H9 (cell line): ENCODE data around the gene TMEM178B. TPM values are rescaled to one million over a fixed set of nuclear protein-coding genes. Genes with fewer than 3 reads are reported as not detected.

Experiments used
- DNase-seq: peaks from one replicate; pipeline ENCODE4 v3.0.0-alpha.2; 2017
- H2AFZ ChIP-seq: one replicate; pipeline ENCODE4 v1.6.1; 2013; ENCODE audit warnings: mild to moderate bottlenecking, low read length, control low read depth, moderate library complexity
- H2AK5ac ChIP-seq: 2 replicates; pipeline ENCODE4 v1.6.1; 2013; ENCODE audit warnings: low read length, control low read depth, mixed read lengths; ENCODE audit not compliant: insufficient read length
- H2BK120ac ChIP-seq: one replicate; pipeline ENCODE4 v1.6.1; 2013; ENCODE audit warnings: low read depth, mild to moderate bottlenecking, low read length, control low read depth, inconsistent platforms; ENCODE audit not compliant: poor library complexity, severe bottlenecking
- H2BK12ac ChIP-seq: 2 replicates; pipeline ENCODE4 v1.6.1; 2013; ENCODE audit warnings: low read length, control low read depth, mixed read lengths, low read depth; ENCODE audit not compliant: insufficient read length
- H2BK15ac ChIP-seq: 2 replicates; pipeline ENCODE4 v1.6.1; 2013; ENCODE audit warnings: low read depth, low read length, control low read depth
- H2BK20ac ChIP-seq: one replicate; pipeline ENCODE4 v1.6.1; 2013; ENCODE audit warnings: low read depth, mild to moderate bottlenecking, low read length, control low read depth, inconsistent platforms; ENCODE audit not compliant: poor library complexity, severe bottlenecking
- H2BK5ac ChIP-seq: 2 replicates; pipeline ENCODE4 v1.6.1; 2013; ENCODE audit warnings: low read length, control low read depth, mixed read lengths; ENCODE audit not compliant: insufficient read length
- H3K14ac ChIP-seq: 2 replicates; pipeline ENCODE4 v1.6.1; 2013; ENCODE audit warnings: low read length, control low read depth; ENCODE audit not compliant: insufficient read depth
- H3K18ac ChIP-seq: 2 replicates; pipeline ENCODE4 v1.6.1; 2013; ENCODE audit warnings: low read depth, mild to moderate bottlenecking, mixed read lengths, low read length, control low read depth; ENCODE audit not compliant: insufficient read length
- H3K23ac ChIP-seq: 2 replicates; pipeline ENCODE4 v1.6.1; 2013; ENCODE audit warnings: low read length, control low read depth, mixed read lengths, low read depth; ENCODE audit not compliant: insufficient read length
- H3K23me2 ChIP-seq: 2 replicates; pipeline ENCODE4 v1.6.1; 2013; ENCODE audit warnings: low read depth, mild to moderate bottlenecking, mixed read lengths, low read length, control low read depth; ENCODE audit not compliant: insufficient read length, poor library complexity, severe bottlenecking
- H3K27ac ChIP-seq: 2 replicates; pipeline ENCODE4 v1.5.1; 2013; ENCODE audit warnings: low read length, control low read depth, mixed read lengths, low read depth; ENCODE audit not compliant: insufficient read length
- H3K27me3 ChIP-seq: 2 replicates; pipeline ENCODE4 v1.6.1; 2013; ENCODE audit warnings: low read length, control low read depth, inconsistent platforms; ENCODE audit not compliant: insufficient read depth
- H3K4ac ChIP-seq: 2 replicates; pipeline ENCODE4 v1.6.1; 2013; ENCODE audit warnings: low read depth, mild to moderate bottlenecking, control low read depth, inconsistent platforms, low read length, moderate library complexity
- H3K4me1 ChIP-seq: 2 replicates; pipeline ENCODE4 v1.6.1; 2013; ENCODE audit warnings: low read length, control low read depth, inconsistent platforms; ENCODE audit not compliant: insufficient read depth
- H3K4me2 ChIP-seq: 2 replicates; pipeline ENCODE4 v1.6.1; 2013; ENCODE audit warnings: low read length, control low read depth, mixed read lengths; ENCODE audit not compliant: insufficient read length, insufficient read depth
- H3K56ac ChIP-seq: 2 replicates; pipeline ENCODE4 v1.6.1; 2013; ENCODE audit warnings: low read depth, mild to moderate bottlenecking, mixed read lengths, low read length, control low read depth; ENCODE audit not compliant: insufficient read length
- H3K79me1 ChIP-seq: 2 replicates; pipeline ENCODE4 v1.6.1; 2013; ENCODE audit warnings: low read depth, mild to moderate bottlenecking, moderate library complexity, low read length, control low read depth, inconsistent platforms; ENCODE audit not compliant: insufficient read depth, poor library complexity, severe bottlenecking
- H3K79me2 ChIP-seq: 2 replicates; pipeline ENCODE4 v1.6.1; 2013; ENCODE audit warnings: low read length, control low read depth, inconsistent platforms; ENCODE audit not compliant: insufficient read depth
- H3K9ac ChIP-seq: 2 replicates; pipeline ENCODE4 v1.6.1; 2013; ENCODE audit warnings: low read length, control low read depth, mixed read lengths; ENCODE audit not compliant: insufficient read length; ENCODE audit errors: extremely low read depth
- H3K9me3 ChIP-seq: one replicate; pipeline ENCODE4 v1.6.1; 2013; ENCODE audit warnings: low read depth, low read length, inconsistent platforms; ENCODE audit not compliant: control insufficient read depth
- H3T11ph ChIP-seq: one replicate; pipeline ENCODE4 v1.6.1; 2013; ENCODE audit warnings: mild to moderate bottlenecking, low read length, control low read depth, inconsistent platforms
- H4K20me1 ChIP-seq: one replicate; pipeline ENCODE4 v1.6.1; 2013; ENCODE audit not compliant: control insufficient read depth, insufficient read length, insufficient read depth
- H4K5ac ChIP-seq: 2 replicates; pipeline ENCODE4 v1.6.1; 2013; ENCODE audit warnings: low read depth, mild to moderate bottlenecking, mixed read lengths, low read length, control low read depth; ENCODE audit not compliant: insufficient read length
- H4K8ac ChIP-seq: replicated peaks from 2 replicates; pipeline ENCODE4 v1.6.1; 2013; ENCODE audit warnings: low read length, control low read depth, mixed read lengths, low read depth; ENCODE audit not compliant: insufficient read length
- H4K91ac ChIP-seq: 2 replicates; pipeline ENCODE4 v1.6.1; 2013; ENCODE audit warnings: low read depth, mild to moderate bottlenecking, moderate library complexity, mixed read lengths, low read length, control low read depth; ENCODE audit not compliant: insufficient read length
- H3K27ac Mint-ChIP-seq, 3 experiments: 2 replicates in 2 of 3; 3 replicates in 1 of 3; pipeline ENCODE4 v1.8.0; 2020 to 2021; ENCODE audit warnings: mixed read lengths in 3 of 3, mild to moderate bottlenecking in 1 of 3, moderate library complexity in 1 of 3
- H3K27me3 Mint-ChIP-seq: 2 replicates; pipeline ENCODE4 v1.8.0; 2021; ENCODE audit warnings: low read depth, mild to moderate bottlenecking, moderate library complexity, mixed read lengths
- H3K36me3 Mint-ChIP-seq, 3 experiments: 2 replicates in 2 of 3; 3 replicates in 1 of 3; pipeline ENCODE4 v1.8.0; 2020 to 2021; ENCODE audit warnings: low read depth in 3 of 3, mixed read lengths in 3 of 3; ENCODE audit not compliant: insufficient read depth in 1 of 3
- H3K4me1 Mint-ChIP-seq, 2 experiments: 2 replicates each; pipeline ENCODE4 v1.8.0; 2020; ENCODE audit warnings: mixed read lengths in 2 of 2
- H3K4me3 Mint-ChIP-seq, 2 experiments: 2 replicates in 1 of 2; 3 replicates in 1 of 2; pipeline ENCODE4 v1.8.0; 2020 to 2021; ENCODE audit warnings: mild to moderate bottlenecking in 2 of 2, mixed read lengths in 2 of 2, moderate library complexity in 1 of 2
- H3K9me3 Mint-ChIP-seq, 2 experiments: 2 replicates in 1 of 2; 3 replicates in 1 of 2; pipeline ENCODE4 v1.8.0; 2020; ENCODE audit warnings: mild to moderate bottlenecking in 2 of 2, mixed read lengths in 2 of 2, moderate library complexity in 1 of 2
- WGBS: extraction: QIAGEN DNeasy Blood & Tissue Kit; methylation state at CpG from one replicate; pipeline ENCODE4 v1.1.7; 2013; ENCODE audit warnings: missing lambda C conversion rate, low lambda C conversion rate, mixed read lengths; ENCODE audit not compliant: insufficient read length; ENCODE audit errors: extremely low coverage; 5-methylcytosine and 5-hydroxymethylcytosine counted together
- total RNA-seq: library from RNA; stranded (reverse); gene quantifications from 2 replicates; pipeline ENCODE4 v1.2.1, GENCODE V29; 2021
- TF ChIP-seq, protein P1 (sequence below): fragments of 200-600 bp; sonication (generic); conservative IDR thresholded peaks from 3 replicates; pipeline ENCODE4 v1.8.0; 2021; ENCODE audit warnings: antibody characterized with exemption, mild to moderate bottlenecking

Gene TMEM178B
- total RNA-seq, 1 experiment from 2014 or later, result 11.3 TPM

DNA sequence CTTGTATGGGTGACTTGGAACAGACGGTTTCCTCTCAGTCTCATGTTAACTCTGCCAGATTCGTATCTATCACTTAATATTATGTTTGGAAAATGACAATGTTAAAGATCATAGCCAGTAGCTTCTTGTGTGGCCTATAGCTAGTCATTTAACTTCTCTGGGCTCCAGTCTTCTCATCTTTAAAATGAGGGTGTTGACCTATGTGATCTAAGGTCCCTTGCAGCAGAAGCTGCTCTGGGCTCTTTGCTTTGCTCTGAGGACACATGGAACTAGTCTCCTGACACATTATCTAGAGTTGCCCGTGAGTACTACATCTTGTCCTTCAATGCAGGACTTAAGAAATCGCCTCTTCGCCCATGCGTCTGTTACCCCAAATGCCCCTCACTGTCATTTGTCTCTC lies 93.1 kb downstream of the TMEM178B start:
- no peaks in the 10 kb centered on the region for H4K20me1 ChIP-seq
- no peaks in the 10 kb centered on the region for H3K9me3 ChIP-seq
- H3K27me3 ChIP-seq, result no peaks in the 10 kb centered on the region
- H3K23ac ChIP-seq, result no peak overlapping the region
- no peaks in the 10 kb centered on the region; a peak in 1 of 5 replicates for H3K9me3 Mint-ChIP-seq
- H3K23me2 ChIP-seq, result no peaks in the 10 kb centered on the region
- WGBS, result no CpG with 5 or more reads among the region's 6 CpGs
- TF ChIP-seq, protein P1, sequence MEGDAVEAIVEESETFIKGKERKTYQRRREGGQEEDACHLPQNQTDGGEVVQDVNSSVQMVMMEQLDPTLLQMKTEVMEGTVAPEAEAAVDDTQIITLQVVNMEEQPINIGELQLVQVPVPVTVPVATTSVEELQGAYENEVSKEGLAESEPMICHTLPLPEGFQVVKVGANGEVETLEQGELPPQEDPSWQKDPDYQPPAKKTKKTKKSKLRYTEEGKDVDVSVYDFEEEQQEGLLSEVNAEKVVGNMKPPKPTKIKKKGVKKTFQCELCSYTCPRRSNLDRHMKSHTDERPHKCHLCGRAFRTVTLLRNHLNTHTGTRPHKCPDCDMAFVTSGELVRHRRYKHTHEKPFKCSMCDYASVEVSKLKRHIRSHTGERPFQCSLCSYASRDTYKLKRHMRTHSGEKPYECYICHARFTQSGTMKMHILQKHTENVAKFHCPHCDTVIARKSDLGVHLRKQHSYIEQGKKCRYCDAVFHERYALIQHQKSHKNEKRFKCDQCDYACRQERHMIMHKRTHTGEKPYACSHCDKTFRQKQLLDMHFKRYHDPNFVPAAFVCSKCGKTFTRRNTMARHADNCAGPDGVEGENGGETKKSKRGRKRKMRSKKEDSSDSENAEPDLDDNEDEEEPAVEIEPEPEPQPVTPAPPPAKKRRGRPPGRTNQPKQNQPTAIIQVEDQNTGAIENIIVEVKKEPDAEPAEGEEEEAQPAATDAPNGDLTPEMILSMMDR, result no peak
- DNase-seq, result no peak
- H3K27ac ChIP-seq, result no peak overlapping the region
- H3K27me3 Mint-ChIP-seq, result no peaks in the 10 kb centered on the region; the same call in 1 of the 2 replicates
- no peak overlapping the region for H2AK5ac ChIP-seq
- H3K36me3 Mint-ChIP-seq, result peaks cover 0 to 5% (median 0%) of the 10 kb centered on the region in 3 experiments; a peak in 6 of 7 replicates
- H3T11ph ChIP-seq, result no peak overlapping the region
- no peak overlapping the region for H3K4me3 Mint-ChIP-seq
- no peak overlapping the region for H2BK12ac ChIP-seq
- H3K9ac ChIP-seq, result no peak overlapping the region
- H2BK15ac ChIP-seq, result no peak overlapping the region
- no peak overlapping the region for H4K8ac ChIP-seq
- no peak overlapping the region for H3K18ac ChIP-seq
- no peak overlapping the region for H2BK5ac ChIP-seq
- H2BK120ac ChIP-seq, result no peak overlapping the region
- H3K56ac ChIP-seq, result no peak overlapping the region
- H3K27ac Mint-ChIP-seq, result no peak overlapping the region; a peak in 1 of 7 replicates
- no peak overlapping the region for H3K4ac ChIP-seq
- H3K79me1 ChIP-seq, result no peaks in the 10 kb centered on the region
- H2BK20ac ChIP-seq, result no peak overlapping the region
- H3K4me2 ChIP-seq, result no peak overlapping the region
- peaks cover 3% of the 10 kb centered on the region in 2 experiments; a peak in 1 of 4 replicates for H3K4me1 Mint-ChIP-seq
- H3K14ac ChIP-seq, result no peak overlapping the region
- H4K5ac ChIP-seq, result no peak overlapping the region
- no peaks in the 10 kb centered on the region; the same call in 1 of the 2 replicates for H3K79me2 ChIP-seq
- no peak overlapping the region for H4K91ac ChIP-seq
- no peak overlapping the region for H2AFZ ChIP-seq
- H3K4me1 ChIP-seq, result no peaks in the 10 kb centered on the region
